ACHN (cell line): ENCODE data around the gene HCRT.
"Not testable (repeated sequence)": the region's sequence is repeated elsewhere in the genome, so short reads cannot be mapped to it uniquely, and the experiment has no call there.

ENCODE experiments used
- DNase-seq: peaks from one replicate; pipeline ENCODE4 v3.0.0-alpha.2; 2015
- in situ Hi-C: cut with HindIII; loops from 2 replicates; pipeline ENCODE4 v1.10.0; 2017; ENCODE audit warnings: low sequenced_read_pairs, low pct_ligation_motif_present, low pct_unique_long_range_greater_than_20kb

Gene HCRT

GRCh38 chr17:42159796-42160530 is 25.3 kb downstream of the HCRT start:
- in situ Hi-C loops, result no loop called here
- no peak for DNase-seq

- no peak for DNase-seq
- in situ Hi-C loops, result no loop called here
These were observed 29.6 kb downstream of the HCRT start for GRCh38 chr17:42155614-42156045.

- DNase-seq, result peak; percentile 33
These were observed 31.1 kb downstream of the HCRT start for GRCh38 chr17:42153919-42154742.

GRCh38 chr17:42146911-42147607 is 38.2 kb downstream of the HCRT start:
- in situ Hi-C loops, result no loop called here
- DNase-seq, result no peak

More at GRCh38 chr17:42153919-42154742, 31.1 kb downstream of the HCRT start:
- in situ Hi-C loops, result no loop called here

GRCh38 chr17:42143138-42143537 is 42.1 kb downstream of the HCRT start:
- DNase-seq, result not testable (repeated sequence)

GRCh38 chr17:42142371-42142896 is 42.8 kb downstream of the HCRT start:
- DNase-seq, result peak; percentile 48
- in situ Hi-C loops, result no loop called here

More at GRCh38 chr17:42143138-42143537, 42.1 kb downstream of the HCRT start:
- in situ Hi-C loops, result not testable (repeated sequence)

- DNase-seq, result no peak
- in situ Hi-C loops, result no loop called here
These were observed 43.9 kb downstream of the HCRT start for GRCh38 chr17:42141382-42141781.

GRCh38 chr17:42140690-42141089 is 44.6 kb downstream of the HCRT start:
- in situ Hi-C loops, result not testable (repeated sequence)

GRCh38 chr17:42138749-42139492 is 46.3 kb downstream of the HCRT start:
- in situ Hi-C loops, result no loop called here
- no peak for DNase-seq

More at GRCh38 chr17:42140690-42141089, 44.6 kb downstream of the HCRT start:
- DNase-seq, result not testable (repeated sequence)

- DNase-seq, result no peak
- in situ Hi-C loops, result no loop called here
These were observed 48.6 kb downstream of the HCRT start for GRCh38 chr17:42136654-42137051.

- in situ Hi-C loops, result no loop called here
- peak; percentile 72 for DNase-seq
These were observed 49.3 kb downstream of the HCRT start for GRCh38 chr17:42135664-42136653.

- in situ Hi-C loops, result no loop called here
- DNase-seq, result no peak
These were observed 50.1 kb downstream of the HCRT start for GRCh38 chr17:42135151-42135550.
